AML-193 (cell line): ENCODE data around the gene FOXRED2.

Experiments used
- DNase-seq, 2 experiments: peaks; one replicate each; lab custom pipeline; 2025; lab: John Stamatoyannopoulos, UW

FOXRED2 gene

DNA sequence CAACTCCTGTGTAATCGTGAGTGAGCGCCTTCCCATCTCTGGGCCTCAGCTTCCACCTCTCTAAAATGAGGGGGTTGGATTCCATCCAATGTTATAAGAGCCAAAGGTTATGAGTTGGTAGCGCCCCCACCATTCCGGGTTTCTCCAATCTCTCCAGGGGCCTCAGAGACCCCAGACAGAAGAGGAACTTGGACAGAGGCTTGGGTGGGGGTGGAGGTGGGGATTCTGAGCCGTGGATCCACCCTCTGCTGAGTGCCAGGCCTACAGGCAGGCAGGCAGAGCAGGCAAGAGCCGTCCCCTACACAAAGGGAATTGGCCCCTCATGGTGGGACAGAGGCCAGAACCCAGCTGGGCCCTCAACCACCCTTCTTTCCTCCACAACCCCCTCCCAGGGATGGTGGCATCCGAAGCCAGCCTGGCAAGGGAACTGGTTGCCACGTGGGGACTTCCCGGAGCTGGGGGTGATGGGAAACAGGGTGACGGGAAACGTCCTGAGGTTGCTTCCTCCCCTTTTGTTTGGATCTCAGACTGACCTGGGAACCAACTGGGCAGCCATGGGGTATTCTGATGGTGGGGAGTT, 57.2 kb downstream of the FOXRED2 start:
- DNase-seq: no peak

DNA sequence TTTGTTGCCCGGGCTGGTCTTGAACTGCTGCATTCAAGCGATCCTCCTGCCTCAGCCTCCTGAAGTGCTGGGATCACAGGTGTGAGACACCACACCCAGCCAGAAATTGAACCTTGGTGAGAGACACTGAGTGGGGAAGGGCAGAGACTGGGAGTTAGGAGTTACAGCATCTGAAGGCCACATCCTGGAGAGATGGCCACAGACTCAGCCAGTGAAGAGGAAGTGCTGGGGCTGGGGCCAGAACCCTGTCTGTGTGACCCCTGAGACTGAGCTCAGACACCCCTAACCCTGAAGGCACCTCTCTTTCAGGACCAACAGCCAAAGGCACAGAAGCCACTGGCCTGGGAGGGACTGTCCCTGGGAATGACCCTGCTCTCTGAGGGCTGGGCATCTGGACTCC, 59.2 kb downstream of the FOXRED2 start:
- DNase-seq: peak; percentile 64 to 72

DNA sequence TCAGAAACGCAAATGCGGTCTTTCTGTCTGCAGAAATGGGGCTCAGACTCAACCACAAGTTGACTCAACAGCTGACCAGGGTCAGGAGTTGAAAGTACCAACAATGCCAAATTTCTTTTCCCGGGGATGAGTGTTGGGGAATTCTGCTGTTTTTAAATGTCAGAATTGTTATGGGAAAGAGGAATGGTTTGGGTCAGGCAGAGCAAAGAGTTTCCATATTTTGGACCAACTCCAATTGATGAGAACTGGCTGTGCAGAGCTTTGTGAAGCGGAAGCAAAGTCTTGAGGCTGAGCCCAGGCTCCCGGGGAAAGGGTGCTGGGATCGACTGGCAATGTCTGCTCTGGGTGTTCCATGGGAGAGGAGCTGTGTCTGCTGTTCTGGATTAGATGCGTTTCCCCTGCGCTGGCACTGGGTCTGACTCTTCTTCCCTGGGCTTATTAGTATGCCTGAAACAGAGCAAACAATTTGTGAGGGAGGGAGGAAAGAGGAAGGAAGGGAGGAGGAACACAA, 61.6 kb downstream of the FOXRED2 start:
- DNase-seq: no peak

DNA sequence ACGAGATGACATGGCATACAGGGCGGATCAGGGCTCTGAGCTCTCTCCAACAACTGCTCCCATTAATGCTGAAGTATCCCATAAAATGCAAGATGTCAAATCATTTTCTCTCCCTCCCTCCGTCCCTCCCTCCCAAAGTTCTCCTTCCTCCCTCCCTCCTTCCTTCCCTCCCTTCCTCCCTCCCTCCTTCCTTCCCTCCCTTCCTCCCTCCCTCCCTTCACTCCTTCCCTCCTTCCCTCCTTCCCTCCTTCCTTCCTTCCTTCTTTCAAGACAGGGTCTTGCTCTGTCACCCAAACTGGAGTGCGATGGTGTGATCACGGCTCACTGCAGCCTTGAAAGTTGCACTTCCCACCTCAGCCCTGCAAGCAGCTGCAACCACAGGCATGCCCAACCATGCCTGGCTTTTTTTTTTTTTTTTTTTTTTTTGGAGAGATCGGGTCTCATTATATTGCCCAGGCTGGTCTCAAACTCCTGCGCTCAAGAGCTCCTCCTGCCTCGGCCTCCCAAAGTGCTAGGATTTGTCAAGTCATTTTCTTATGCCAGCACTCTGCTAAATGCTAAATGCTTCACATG, 63.6 kb downstream of the FOXRED2 start:
- no peak for DNase-seq

DNA sequence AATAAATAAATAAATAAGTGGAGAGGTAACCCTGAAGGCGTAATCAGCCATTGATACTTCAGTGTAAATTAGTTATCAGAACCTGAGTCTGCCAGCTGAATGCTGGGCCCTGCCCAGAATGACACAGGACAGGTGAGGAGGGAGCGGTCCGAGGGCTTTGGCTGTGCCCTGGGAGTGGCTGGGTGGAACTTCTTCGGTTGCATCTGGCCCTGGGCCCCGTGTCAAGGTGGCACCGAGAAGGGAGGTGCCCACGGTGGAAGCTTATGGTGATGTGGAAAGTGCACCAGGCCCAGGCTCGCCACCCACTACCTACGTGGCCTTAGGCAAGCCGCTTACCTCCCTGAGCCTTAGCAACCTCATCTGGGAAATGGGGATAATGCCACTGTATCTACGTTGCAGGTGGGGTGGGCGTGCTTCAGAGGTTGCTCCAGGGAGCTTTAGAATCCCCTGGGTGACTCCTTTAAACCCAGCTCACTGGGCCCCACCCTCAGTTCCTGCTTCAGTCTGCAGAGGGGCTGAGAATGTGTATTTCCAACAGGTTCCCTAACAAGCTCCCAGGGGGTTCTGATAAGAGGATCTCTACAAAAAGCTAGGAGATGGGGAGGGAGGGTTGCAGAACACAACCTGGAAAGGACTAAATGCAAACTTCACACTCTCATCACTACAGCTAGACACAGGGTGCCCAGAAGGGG, 64.2 kb downstream of the FOXRED2 start:
- DNase-seq: no peak

DNA sequence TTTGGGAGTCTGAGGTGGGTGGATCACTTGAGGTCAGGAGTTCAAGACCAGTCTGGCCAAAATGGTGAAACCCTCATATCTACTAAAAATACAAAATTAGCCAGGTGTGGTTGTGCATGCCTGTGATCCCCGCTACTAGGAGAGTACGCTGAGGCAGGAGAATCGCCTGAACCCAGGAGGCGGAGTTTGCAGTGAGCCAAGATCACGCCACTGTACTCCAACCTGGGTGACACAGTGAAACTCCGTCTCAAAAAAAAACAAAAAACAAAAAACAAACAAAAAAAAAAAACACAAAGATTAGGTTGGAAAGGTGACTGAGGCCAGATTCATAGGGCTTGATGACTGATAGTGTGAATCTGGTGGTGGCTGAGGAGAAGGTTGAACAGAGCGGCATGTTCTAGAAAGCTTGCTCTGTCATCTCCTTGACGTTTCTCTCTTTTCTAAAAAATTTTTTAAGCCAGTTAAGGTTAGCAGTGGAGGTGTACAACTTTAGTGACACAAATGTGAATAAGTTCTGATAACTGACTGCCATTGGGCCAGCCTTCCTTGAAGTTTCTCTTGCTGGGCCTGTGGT, 66.3 kb downstream of the FOXRED2 start:
- DNase-seq: no peak

DNA sequence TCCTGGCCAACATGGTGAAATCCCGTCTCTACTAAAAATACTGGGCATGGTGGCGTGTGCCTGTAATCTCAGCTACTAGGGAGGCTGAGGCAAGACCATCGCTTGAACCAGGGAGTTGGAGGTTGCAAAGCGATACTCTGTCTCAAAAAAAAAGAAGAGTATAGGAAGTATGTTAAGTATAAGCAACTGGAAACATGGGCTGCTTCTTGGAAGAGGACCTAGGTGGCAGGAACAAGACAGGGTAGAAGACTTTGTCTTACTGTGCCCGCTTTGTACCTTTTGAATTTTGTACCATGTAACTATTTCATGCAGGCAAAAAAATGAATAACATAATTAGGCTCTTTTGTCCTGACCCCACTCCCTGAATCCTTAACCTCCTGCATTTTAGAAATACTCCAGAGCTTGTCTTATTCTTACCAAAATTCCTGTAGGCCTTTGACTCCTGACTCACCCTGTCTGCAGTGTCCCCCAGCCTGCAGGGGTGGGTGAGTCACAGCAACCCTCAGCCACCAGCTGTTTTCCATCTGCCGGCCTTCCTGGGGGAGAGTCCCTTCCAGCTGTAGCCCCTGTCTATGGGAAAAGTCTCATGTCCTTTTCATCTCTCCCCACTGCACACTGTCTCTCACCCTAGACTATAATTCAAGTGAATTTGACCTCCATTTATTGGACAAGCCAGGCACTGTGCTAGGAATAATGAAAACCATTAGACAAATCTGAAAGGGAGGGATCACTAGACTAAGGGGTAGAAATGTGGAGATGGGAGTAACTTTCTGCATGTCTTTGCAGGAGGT, 67.2 kb downstream of the FOXRED2 start:
- DNase-seq: no peak
